HG02759 (cell line): ENCODE results near the gene LSM2.

ENCODE experiments used
- ATAC-seq: cut with Tn5 transposase; IDR thresholded peaks from one replicate; pipeline ENCODE4 v1.9.1; 2021; ENCODE audit warnings: mild to moderate bottlenecking, moderate library complexity; ENCODE audit not compliant: unreplicated experiment

Gene LSM2

GRCh38 chr6:31752739-31753319 is 53.9 kb downstream of the LSM2 start:
- ATAC-seq: no peak

DNA sequence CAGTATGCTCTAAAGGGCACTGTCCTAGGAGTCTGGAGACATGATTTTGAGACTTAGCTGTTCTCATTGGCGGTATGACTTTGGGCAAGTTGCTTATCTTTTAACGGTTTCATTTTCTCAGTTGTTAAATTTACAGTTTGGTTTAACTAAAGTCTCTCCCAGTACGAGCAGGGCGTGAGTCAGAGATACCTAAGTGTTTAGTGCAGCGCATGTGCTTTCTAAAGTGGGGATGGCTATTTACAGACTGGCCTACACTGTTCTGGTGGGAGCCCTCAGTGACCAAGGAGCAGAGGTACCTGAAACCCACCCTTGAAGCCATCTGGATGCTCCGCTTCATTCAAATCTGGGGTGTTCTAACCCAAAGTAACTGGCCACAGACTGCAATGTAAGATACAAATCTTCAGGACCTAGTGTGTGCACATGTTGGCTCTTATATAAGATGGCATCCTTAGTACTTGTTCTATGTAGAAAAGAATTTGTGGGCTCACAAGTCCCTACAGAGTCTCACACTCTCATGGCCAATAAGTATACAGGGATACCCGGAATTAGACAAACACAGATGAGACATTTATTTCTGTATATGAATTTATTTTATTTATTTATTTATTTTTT is 56.2 kb downstream of the LSM2 start:
- no peak for ATAC-seq

GRCh38 chr6:31749301-31750036 is 57.3 kb downstream of the LSM2 start:
- ATAC-seq: no peak
